ENCODE data around the gene CAMKMT. TPM values are rescaled to one million over a fixed set of nuclear protein-coding genes. Genes with fewer than 3 reads are reported as not detected.

The CAMKMT gene
- 9.1 TPM for total RNA-seq

DNA sequence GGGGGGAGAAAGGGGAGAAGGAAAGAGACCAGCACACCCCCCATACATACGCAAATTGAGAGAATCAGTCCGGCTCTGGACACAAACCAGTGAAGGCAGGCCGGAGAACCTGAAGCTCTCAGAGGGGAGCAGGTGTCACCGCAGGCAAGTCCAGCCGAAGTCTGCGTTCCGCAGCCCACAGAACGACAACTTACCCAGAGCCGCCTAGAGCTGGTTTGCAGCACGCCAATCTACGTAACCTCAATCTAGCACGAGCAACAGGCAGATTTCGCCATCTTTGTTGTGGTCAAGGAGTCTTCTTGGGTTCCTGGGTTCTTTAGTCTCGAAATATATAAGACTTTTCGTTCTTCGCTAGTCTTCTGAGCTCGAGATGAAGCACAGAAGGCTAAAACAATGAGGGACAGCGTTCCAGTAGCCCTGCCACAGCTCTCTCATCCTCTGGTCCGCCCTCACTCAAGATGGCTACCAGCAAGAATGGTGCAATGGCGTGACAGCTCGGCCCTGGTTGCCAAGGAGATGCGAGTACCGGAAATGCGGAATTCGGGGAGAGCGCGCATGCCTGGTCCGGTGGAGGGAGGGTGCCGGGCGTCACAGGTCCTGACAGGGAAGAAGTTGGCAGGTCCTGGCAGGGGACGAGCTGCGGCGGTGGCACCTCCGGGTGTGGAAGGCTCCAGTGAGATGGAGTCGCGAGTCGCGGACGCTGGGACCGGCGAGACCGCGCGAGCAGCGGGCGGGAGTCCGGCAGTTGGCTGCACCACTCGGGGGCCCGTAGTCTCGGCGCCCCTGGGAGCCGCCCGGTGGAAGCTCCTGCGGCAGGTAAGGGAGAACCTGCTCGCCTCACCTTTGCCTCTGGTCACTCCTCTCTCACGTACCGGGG, at the start of gene CAMKMT, which contains the start of gene PREPL:
CAMKMT (plus strand) TSS at position 618 of the 877 bp plus-strand sequence.
PREPL (minus strand) TSS at position 165 of the 877 bp plus-strand sequence. CDS start 15,152 bp downstream, outside the sequence.

Other genes with a start within 250 kb of the CAMKMT start
- gene PPM1B, start 193.1 kb upstream of the CAMKMT start, total RNA-seq: 81.1 TPM
- 0.63 TPM for gene SLC3A1, start 86.5 kb upstream of the CAMKMT start, total RNA-seq
- gene PREPL, start 453 bp upstream of the CAMKMT start, total RNA-seq: 133 TPM

Data from parietal lobe (tissue), 1 donor.